Measurements from ENCODE around the gene GNA15.

The GNA15 gene

DNA sequence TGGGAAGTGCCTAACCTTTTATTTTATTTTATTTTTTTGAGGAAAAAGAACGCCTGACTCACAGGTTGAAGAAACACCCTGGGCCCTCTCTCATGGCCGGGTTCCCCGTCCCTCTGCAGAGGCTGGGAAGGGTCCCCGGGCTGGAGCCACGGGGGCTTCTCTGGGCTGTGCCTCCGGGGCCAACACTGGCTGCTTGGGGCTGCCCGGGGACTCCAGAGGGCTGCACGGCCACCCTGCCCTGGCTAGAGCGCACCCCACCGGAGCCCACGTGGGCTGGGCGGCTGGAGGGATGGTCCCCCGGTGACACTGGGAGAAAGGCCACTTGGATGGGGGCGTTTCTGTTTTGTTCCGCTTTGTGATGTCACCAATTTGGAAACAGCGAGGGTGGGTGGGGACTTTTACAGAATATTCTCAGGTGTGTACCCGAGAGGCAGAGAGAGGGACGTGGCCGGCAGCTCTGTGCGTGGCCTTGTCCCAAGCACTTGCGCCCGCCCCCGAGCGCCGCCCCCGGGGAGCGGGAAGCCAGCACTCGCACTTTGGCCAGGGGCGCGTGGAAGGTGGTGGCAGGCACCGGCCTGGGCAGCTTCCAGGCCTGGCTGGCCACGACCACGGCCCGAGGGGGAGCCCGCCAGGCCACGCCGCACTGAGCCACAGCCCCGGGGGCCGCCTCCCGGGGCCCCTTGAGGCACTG lies 13.9 kb upstream of the GNA15 start:
- DNase-seq = no peak

DNA sequence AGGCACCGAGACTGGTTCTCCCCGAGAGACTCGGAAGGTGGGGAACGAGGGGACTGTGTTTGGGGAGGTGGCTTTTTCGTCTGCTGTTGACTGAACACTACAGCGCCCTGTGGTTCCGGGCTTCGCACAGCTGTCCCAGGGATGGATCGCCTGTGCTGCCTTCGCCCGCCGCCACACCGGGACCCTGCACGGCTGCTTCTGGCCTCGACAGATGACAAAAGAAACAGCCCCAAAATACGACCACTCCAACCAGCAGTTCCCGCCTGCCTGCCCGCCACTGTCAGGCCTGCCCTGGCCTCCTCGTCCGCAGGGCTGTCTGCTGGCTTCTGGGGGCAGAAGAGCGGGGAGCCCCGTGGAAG lies 13.3 kb upstream of the GNA15 start:
- DNase-seq = no peak

DNA sequence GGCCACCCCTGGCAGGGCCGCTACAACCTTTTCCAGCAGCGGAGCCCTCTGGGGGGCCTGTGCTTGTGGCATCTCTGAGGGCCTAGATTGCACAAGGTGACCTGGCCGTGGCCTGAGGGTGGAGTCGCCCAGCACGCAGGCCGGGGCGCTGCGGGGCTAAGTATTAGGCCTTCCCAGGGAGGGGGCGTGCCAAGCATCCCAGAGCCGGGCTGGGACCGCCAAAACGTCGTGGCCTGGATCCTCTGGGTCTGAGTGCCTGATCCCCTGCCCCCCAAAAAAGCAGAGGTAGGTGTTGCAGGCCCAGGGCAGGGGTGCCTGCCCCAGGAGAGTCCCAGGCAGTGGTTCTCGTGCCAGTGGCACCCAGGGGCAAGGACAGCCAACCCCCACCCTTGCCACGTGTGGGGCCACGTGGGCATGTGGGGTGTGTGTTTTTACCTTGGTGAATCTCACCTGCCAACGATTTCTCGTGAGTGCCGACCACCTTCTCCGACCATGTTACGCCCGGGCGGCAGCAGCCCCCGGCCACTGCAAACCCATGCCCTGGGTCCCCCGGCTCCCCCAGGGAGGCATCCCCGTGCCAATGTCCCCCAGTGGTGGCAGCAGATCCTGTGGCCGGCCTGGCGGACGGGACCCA lies 12.6 kb upstream of the GNA15 start:
- no peak for DNase-seq

- no peak for DNase-seq
These were observed 11.9 kb upstream of the GNA15 start for GRCh38 chr19:3123956-3124355.

DNA sequence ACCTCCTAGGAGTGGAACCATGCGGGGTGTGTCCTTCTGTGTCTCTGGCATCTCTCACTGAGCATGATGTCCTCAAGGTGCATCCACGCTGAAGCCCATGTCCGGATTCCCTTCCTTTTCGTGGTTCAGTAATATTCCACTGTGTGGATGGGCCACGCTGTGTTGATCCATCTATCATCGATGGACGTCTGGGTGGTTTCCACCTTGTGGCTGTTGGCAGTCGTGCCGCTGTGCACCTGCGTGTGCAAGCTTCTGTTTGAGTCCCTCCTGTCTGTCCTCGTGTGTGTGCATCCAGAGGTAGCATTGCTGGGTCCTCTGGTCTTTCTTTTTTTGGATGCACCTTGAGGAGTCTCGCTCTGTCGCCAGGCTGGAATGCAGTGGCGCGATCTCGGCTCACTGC lies 11.2 kb upstream of the GNA15 start:
- no peak for DNase-seq

DNA sequence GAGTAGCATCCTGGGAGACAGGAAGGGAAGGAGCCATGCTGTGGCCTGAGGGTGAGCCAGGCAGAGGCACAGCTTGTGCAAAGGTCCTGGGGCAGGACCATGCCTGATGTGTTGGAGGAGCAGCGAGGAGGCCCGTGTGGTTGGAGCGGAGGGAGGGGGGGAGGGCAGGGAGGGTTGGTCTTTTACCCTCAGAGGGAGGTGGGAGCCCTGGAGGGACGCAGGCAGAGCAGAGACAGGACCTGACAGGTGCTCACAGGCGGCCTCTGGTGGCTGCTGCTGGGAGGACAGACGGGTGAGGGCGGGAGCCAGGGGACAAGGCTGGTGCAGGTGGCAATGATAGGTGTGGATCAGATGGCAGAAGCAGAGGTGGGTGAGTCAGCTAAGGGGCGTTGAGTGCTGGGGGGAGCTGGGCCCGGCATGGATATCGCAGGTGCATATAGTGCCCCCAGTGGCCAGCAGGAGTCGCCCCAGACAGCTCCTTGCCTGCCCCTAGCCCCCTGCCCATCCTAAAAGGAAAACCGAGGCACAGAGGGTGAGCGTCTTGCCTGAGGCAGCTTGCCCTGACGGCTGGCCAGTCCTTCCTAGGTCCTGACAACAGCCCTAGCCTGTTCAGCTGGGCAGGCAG lies 9.8 kb upstream of the GNA15 start:
- DNase-seq = no peak

DNA sequence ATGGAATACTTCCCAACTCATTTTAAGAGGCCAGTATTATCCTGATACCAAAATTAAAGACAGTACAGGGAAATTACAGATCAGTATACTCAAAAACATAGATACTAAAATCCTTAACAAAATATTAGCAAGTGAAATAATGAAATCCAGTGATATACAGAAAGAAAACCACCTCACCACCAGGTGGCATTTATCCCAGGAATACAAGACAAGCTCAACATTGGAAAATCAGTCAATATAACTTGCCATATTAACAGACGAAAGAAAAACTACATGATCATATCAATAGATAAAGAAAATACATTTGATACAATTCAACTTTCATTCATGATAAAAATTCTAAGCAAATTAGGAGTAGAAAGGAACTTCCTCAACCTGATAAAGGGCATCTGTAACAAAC lies 6.7 kb upstream of the GNA15 start:
- DNase-seq = no peak

DNA sequence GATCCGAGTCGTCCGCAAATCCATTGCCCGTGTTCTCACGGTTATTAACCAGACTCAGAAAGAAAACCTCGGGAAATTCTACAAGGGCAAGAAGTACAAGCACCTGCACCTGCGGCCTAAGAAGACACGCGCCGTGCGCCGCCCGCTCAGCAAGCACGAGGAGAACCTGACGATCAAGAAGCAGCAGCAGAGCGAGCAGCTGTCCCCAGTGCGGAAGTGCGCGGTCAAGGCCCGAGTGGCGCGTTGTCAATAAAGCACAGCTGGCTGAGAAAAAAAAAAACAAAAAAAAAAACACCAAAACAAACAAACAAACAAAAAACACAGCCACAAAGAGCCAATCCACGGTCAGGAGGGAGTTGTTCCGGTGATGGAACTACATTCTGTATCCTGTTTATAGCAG lies 4.7 kb upstream of the GNA15 start:
- DNase-seq = no peak

DNA sequence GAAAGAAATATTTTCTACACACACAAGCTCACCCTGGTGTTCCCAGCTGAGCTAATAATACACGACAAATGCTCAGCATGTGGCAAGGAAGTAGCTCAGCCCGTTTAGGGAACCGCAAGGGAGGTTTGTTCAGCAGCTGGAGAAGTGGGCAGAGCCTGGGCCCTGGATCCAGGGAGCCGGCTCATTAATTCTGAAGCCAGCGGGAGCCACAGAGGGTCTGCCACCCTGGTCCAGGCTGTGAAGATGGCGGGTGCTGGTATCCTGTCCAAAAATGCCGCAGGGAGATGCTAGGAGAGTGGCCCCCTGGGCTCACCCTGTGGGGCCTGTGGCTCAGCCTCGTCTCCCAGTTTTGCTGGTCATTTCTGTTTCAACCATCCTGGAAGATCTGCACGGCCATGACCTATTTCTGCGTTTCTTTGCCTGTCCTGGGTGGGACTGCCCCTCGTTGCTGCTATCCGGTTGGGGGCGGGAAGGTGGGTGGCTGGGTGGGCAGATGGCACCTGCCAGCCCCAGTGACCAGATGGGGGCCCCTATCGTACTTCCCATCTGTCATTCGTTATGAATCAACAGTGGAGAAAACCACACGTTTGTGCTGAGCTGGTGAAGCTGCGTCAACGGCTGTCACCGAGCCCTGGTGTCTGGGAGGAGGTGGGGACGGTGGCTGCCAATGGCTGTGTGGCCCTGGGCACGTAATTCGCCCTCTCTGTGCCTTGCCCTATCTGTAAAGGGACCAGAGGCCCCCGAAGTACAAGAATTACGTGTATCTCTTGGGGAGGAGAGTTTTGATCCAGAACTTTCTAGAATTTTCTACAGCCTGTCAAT lies 2.7 kb upstream of the GNA15 start:
- DNase-seq = no peak

- DNase-seq = no peak
These were observed 2.1 kb upstream of the GNA15 start for GRCh38 chr19:3133793-3134116.

GRCh38 chr19:3136684-3137055 lies 837 bp downstream of the GNA15 start:
- DNase-seq = no peak

DNA sequence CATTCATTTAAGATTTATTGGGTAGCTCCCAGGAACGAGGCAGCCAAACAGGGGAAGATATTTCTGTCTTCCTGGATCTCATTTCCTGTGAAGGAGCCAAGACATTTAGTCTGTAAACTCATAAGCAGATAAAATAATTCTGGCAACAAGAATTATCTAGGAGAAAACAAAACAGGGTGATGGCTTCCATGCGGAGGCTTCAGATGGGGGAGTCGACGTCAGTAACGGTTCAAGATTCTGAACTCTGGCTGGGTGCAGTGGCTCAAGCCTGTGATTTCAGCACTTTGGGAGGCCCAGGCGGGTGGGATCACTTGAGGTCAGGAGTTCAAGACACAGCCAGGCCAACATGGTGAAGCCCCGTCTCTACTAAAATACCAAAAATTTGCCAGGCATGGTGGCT lies 1.3 kb downstream of the GNA15 start:
- no peak for DNase-seq

GRCh38 chr19:3138268-3138667 lies 2.4 kb downstream of the GNA15 start:
- no peak for DNase-seq

DNA sequence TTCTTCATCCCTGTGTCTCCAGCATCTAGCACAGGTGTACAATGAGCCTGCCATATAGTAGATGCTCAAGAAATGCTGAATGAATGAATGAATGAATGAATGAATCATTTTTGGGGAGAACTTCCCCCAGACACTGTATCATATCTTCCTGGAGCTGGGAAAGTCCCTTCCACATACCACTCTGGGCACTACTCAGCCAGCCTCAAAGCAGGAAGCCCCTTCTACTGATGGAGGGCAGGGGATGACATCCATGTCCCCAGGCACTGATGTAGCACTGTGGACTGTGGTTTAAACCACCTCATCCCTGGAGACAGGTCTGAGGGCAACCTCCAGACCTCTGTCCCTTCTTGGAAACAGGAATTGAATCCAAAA lies 4.8 kb downstream of the GNA15 start:
- no peak for DNase-seq

- DNase-seq = no peak
These were observed 6.4 kb downstream of the GNA15 start for GRCh38 chr19:3142292-3142670.

- DNase-seq = no peak
These were observed 7.0 kb downstream of the GNA15 start for GRCh38 chr19:3142781-3143337.

DNA sequence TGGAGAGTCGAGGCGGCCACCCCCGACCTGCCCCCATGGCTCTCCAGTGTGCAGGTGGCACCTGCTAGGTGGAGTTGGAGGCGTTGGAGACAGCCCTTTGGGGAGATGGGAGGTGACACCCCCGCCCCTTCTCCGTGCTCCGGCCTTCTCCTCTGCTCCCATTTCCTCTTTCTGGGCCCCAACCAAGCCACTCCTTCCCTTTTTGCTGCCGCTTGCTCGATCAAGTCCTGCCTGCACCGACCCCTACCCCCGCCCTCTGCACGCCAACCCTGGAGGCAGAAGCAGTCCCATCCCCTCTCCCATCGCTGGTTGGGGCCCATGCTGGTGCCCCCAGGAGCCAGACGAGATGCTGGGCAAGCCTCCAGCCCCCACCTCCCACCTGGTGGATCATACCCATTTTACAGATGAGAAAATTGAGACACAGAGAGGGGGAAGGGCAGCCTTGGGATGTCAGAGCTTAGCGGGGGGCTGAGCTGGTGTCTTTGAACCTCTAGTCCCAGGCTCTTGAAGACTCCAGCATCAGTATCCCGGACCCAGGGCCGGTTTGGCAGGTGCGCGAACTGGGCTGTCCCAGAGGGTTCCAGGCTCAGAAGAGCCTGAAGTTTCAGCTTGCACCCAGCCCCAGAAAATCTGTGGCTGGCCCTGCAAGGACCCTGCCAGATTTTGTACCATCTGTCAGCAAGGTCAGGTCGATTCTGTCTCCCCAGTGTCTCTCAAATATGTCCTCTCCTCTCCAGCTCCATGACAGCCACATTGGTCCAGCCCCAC lies 10.3 kb downstream of the GNA15 start:
- DNase-seq = no peak

DNA sequence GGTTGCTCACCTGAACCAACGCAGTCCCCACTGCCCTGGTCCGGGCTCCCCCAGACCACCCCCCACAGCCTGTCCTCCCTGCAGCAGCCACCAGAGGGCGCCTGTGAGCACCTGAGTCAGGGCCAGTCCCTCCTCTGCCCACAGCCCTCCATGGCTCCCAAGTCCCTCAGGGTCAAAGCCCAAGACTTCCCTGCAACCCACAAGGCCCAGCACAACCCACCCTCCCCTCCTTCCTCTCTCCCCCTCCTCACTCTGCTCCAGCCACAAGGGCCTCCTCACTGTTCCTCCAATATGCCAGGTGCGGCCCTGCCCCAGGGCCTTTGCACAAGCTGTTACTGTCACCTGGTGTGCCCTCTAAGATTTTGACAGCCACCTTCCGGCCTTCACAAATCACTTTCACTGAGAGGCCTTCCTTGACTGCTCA lies 10.9 kb downstream of the GNA15 start:
- DNase-seq = no peak

DNA sequence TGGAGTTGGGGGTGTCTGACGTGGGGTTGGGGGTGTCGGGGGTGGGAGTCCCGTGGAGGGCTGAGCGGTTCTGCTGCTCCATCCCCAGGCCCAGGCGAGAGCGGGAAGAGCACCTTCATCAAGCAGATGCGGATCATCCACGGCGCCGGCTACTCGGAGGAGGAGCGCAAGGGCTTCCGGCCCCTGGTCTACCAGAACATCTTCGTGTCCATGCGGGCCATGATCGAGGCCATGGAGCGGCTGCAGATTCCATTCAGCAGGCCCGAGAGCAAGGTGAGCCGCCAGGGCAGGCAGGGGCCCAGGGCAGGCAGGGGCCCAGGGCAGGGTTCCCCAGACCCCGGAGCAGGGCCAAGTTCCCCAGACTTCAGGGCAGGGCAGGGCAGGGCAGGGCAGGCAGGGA lies 12.7 kb downstream of the GNA15 start:
- no peak for DNase-seq

GRCh38 chr19:3149089-3149488 lies 13.3 kb downstream of the GNA15 start:
- DNase-seq = no peak

DNA sequence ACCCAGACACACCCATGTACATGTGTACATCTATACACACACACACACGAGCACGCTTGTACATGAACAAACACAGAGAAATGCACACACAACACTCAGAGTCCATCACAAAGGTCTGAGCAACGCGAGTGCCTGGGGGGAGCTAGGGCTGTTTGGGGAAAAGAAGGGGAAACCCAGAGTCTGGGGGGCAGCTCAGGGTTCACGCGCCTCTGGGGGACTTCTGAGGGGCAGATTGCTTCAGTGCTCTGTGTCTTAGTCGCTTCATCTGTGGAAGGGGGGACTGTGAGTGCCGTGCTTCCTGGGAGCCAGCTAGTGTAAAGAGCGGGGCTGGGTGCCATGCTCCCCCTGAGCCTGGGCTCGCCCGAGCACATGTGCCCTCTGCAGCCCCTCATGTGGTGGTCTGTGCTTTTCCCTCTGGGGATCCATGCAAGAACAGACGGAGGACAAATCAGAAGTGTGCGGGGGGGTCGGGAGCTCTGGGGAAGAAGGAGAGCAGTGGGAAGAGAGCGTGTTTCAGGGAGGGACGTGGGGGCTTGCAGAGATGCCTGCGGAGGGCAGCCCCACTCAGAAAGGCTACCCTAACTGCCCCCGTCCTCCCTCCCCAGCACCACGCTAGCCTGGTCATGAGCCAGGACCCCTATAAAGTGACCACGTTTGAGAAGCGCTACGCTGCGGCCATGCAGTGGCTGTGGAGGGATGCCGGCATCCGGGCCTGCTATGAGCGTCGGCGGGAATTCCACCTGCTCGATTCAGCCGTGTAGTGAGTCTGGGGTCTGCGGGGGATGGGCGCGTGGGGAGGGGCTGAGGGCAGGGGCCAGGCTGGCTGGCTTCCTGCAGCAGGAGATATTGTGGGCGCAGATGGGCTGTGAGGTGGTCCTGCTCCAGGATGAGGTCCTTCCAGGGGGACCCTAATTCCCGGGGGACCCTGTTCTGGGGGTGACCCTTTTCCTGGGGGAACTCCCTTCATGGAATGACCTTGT lies 14.0 kb downstream of the GNA15 start:
- no peak for DNase-seq

Data from cerebellar nuclear complex (tissue), 1 donor.